ENCODE data around the gene RASAL1. TPM values are rescaled to one million over a fixed set of nuclear protein-coding genes. Genes with fewer than 3 reads are reported as not detected.
A peak's percentile ranks its signal among the peaks of the same experiment; 100 is the strongest.

RASAL1 gene
- total RNA-seq, 2 experiments from 2014 or later: 1.2 to 2.7 TPM

- H3K27ac Mint-ChIP-seq: no peak overlapping the region
- no peak for TF ChIP-seq CTCF (IDR thresholded peaks at IDR 0.05)
Measured at GRCh38 chr12:113134521-113134951, 1.0 kb downstream of the RASAL1 start.

DNA sequence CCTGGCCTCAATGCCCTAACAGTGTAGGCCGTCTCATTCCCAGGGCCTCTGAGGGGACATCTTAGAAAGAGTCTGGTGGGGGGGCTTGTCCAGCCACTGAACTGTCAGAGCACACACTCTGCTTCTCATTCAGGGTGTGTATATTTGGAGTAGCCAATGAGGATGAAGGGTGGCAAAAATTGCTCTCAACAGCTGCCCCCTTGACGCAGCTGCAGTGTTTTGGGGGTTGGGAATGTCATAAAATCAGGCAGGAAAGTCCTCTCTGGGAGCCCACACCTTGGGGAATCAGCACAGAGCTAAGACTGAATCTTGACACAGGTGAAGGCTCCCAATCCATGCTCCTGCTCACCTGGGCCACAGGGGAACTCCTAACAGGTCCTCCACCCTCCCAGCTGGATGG is 1.5 kb downstream of the RASAL1 start:
- H3K9me3 Mint-ChIP-seq: no peaks in the 10 kb centered on the region
- Histone ChIP-seq H3K27ac (ENCODE audit: low read depth in 1 of 2, low read length in 2 of 2) (no peak overlapping the region), H3K4me3 (ENCODE audit: low read length) (no peak overlapping the region), H3K27me3 (ENCODE audit: control insufficient read depth in 1 of 2, insufficient read depth in 2 of 2, low read length in 2 of 2) (no peaks in the 10 kb centered on the region), H3K9me3 (ENCODE audit: control insufficient read depth in 1 of 2, insufficient read depth in 1 of 2, low read length in 2 of 2) (no peaks in the 10 kb centered on the region), H3K4me1 (ENCODE audit: insufficient read depth, low read length) (peaks cover 26% of the 10 kb centered on the region), H3K36me3 (ENCODE audit: insufficient read depth, low read length) (no peaks in the 10 kb centered on the region)
- no peak for TF ChIP-seq CTCF (IDR thresholded peaks at IDR 0.05)
- no peaks in the 10 kb centered on the region for H3K27me3 Mint-ChIP-seq
- ChIA-PET CTCF (interaction anchor here (0.8 to 1.8 kb wide), 2 partner anchors 19 to 40 kb away, joined by 4 read pairs; no protein-coding TSS in a partner anchor), POLR2A (no interaction called here)
- H3K4me3 Mint-ChIP-seq: peak overlapping the region; percentile 11
- no peak for ATAC-seq (ENCODE audit: poor library complexity)
- peaks cover 18% of the 10 kb centered on the region for H3K4me1 Mint-ChIP-seq (ENCODE audit: low read depth)
- DNase-seq: no peak
- intact Hi-C loops (cut with DNase I, micrococcal nuclease): no loop called here
- no peaks in the 10 kb centered on the region for H3K36me3 Mint-ChIP-seq (ENCODE audit: low read depth)
- no peak overlapping the region for H3K27ac Mint-ChIP-seq

More at GRCh38 chr12:113134521-113134951, 1.0 kb downstream of the RASAL1 start:
- Mint-ChIP-seq H3K27me3 (no peaks in the 10 kb centered on the region), H3K4me1 (ENCODE audit: low read depth) (peaks cover 13% of the 10 kb centered on the region), H3K4me3 (peak overlapping the region; percentile 92), H3K36me3 (ENCODE audit: low read depth) (no peaks in the 10 kb centered on the region), H3K9me3 (no peaks in the 10 kb centered on the region)
- no peaks in the 10 kb centered on the region for H3K36me3 ChIP-seq (ENCODE audit: insufficient read depth, low read length)
- no peak overlapping the region for H3K4me3 ChIP-seq (ENCODE audit: low read length)
- no peaks in the 10 kb centered on the region for H3K27me3 ChIP-seq (ENCODE audit: control insufficient read depth in 1 of 2, insufficient read depth in 2 of 2, low read length in 2 of 2)
- no peak for DNase-seq
- peaks cover 24% of the 10 kb centered on the region for H3K4me1 ChIP-seq (ENCODE audit: insufficient read depth, low read length)
- POLR2A ChIA-PET: no interaction called here
- no peak overlapping the region for H3K27ac ChIP-seq (ENCODE audit: low read depth in 1 of 2, low read length in 2 of 2)
- ATAC-seq (ENCODE audit: poor library complexity): no peak
- no peaks in the 10 kb centered on the region for H3K9me3 ChIP-seq (ENCODE audit: control insufficient read depth in 1 of 2, insufficient read depth in 1 of 2, low read length in 2 of 2)
- intact Hi-C loops (cut with DNase I, micrococcal nuclease): no loop called here
- CTCF ChIA-PET: interaction anchor here (0.8 to 1.8 kb wide), 2 partner anchors 19 to 40 kb away, joined by 4 read pairs; no protein-coding TSS in a partner anchor

DNA sequence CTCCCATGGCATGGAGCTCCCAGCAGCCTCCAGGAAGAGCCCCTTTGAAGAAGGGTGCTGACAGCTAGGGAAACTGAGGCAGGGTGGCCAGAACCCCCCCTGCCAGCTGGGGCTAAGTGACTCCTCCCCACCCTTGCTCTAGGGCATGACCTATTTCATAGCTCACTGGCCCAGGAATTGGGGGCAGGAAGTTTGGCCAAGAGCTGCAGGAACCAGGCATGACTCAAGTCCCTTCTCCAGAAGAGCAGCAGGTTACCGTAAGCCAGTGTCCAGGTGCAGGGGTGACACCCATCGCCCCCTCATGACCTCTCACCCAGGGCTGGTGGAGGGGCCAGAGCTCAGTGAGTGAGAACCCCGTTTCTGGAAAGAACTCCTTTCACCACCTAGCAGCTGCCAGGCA is 1.9 kb downstream of the RASAL1 start:
- H3K9me3 Mint-ChIP-seq: no peaks in the 10 kb centered on the region
- no peaks in the 10 kb centered on the region for H3K27me3 ChIP-seq (ENCODE audit: control insufficient read depth in 1 of 2, insufficient read depth in 2 of 2, low read length in 2 of 2)
- H3K4me3 ChIP-seq (ENCODE audit: low read length): no peak overlapping the region
- H3K36me3 Mint-ChIP-seq (ENCODE audit: low read depth): no peaks in the 10 kb centered on the region
- ChIA-PET POLR2A (no interaction called here), CTCF (interaction anchor here (1.8 kb wide), 1 partner anchor 41 kb away, joined by 4 read pairs; no protein-coding TSS in a partner anchor)
- no peak for TF ChIP-seq CTCF (IDR thresholded peaks at IDR 0.05)
- DNase-seq (no peak), ATAC-seq (ENCODE audit: poor library complexity) (no peak)
- intact Hi-C loops (cut with DNase I, micrococcal nuclease): no loop called here
- peaks cover 26% of the 10 kb centered on the region for H3K4me1 ChIP-seq (ENCODE audit: insufficient read depth, low read length)
- peak overlapping the region; percentile 11 for H3K4me3 Mint-ChIP-seq
- peaks cover 19% of the 10 kb centered on the region for H3K4me1 Mint-ChIP-seq (ENCODE audit: low read depth)
- H3K9me3 ChIP-seq (ENCODE audit: control insufficient read depth in 1 of 2, insufficient read depth in 1 of 2, low read length in 2 of 2): no peaks in the 10 kb centered on the region
- H3K36me3 ChIP-seq (ENCODE audit: insufficient read depth, low read length): no peaks in the 10 kb centered on the region
- no peak overlapping the region for H3K27ac Mint-ChIP-seq
- H3K27me3 Mint-ChIP-seq: no peaks in the 10 kb centered on the region
- no peak overlapping the region for H3K27ac ChIP-seq (ENCODE audit: low read depth in 1 of 2, low read length in 2 of 2)

Data from CD4-positive, alpha-beta T cell (primary cell).